PFSK-1 (cell line): ENCODE results near the gene DNM1L. TPM values are rescaled to one million over a fixed set of nuclear protein-coding genes. Genes with fewer than 3 reads are reported as not detected.
A peak's percentile ranks its signal among the peaks of the same experiment; 100 is the strongest.

Experiments used
- FOXP2 ChIP-seq: optimal IDR thresholded peaks from 2 replicates; pipeline ENCODE3; 2011; ENCODE audit warnings: borderline replicate concordance, control low read depth, inconsistent platforms; ENCODE audit not compliant: insufficient read depth; ENCODE audit errors: extremely low read length, extremely low read depth
- POLR2AphosphoS5 ChIP-seq: IDR thresholded peaks from 2 replicates; pipeline ENCODE4 v1.6.1; 2012; ENCODE audit warnings: low read depth, mild to moderate bottlenecking, control low read depth, low read length, moderate library complexity
- REST ChIP-seq, 2 experiments: IDR thresholded peaks; 2 replicates each; pipeline versions ENCODE4 v1.6.1 to v1.8.0; 2011 to 2012; ENCODE audit warnings: low read depth in 2 of 2, low read length in 2 of 2, control low read depth in 1 of 2, inconsistent platforms in 1 of 2, mild to moderate bottlenecking in 1 of 2, moderate library complexity in 1 of 2; ENCODE audit not compliant: insufficient read depth in 1 of 2
- SIN3A ChIP-seq: IDR thresholded peaks from 2 replicates; pipeline ENCODE4 v1.6.1; 2012; ENCODE audit warnings: mild to moderate bottlenecking, low read length, moderate library complexity, borderline replicate concordance; ENCODE audit not compliant: insufficient read depth
- TAF1 ChIP-seq: IDR thresholded peaks from 2 replicates; pipeline ENCODE4 v1.6.1; 2012; ENCODE audit warnings: low read length, control low read depth, borderline replicate concordance; ENCODE audit not compliant: insufficient read depth
- polyA plus RNA-seq: library from polyadenylated mRNA; unstranded; fragments of >200 nt; gene quantifications from one replicate; pipeline ENCODE4 v1.2.1, GENCODE V29; 2012; ENCODE audit warnings: low read depth, missing spikeins; ENCODE audit not compliant: insufficient read length

Gene DNM1L
- 34.6 TPM for polyA plus RNA-seq

GRCh38 chr12:32679091-32679919 lies at the start of gene DNM1L:
TSS of gene DNM1L (plus strand) at chr12:32679301. CDS start at chr12:32679364, 63 bp downstream.
- TF ChIP-seq TAF1 (peak; percentile 80; the same call in 1 of the 2 replicates), POLR2AphosphoS5 (peak; percentile 86), FOXP2 (peak; percentile 56), SIN3A (0 out of 2 replicates have a peak, but pooled peaks have one; percentile 28), REST (IDR thresholded peaks at IDR 0.05; ENCODE audit: insufficient read depth in 1 of 2, low read depth in 2 of 2, low read length in 2 of 2) (no peak)

GRCh38 chr12:32641287-32641901 lies 37.7 kb upstream of the DNM1L start:
- TF ChIP-seq REST (IDR thresholded peaks at IDR 0.05; ENCODE audit: insufficient read depth in 1 of 2, low read depth in 2 of 2, low read length in 2 of 2): no peak
- no peak for TF ChIP-seq POLR2AphosphoS5
- no peak for TF ChIP-seq FOXP2
- no peak for TF ChIP-seq TAF1
- no peak for TF ChIP-seq SIN3A

- TF ChIP-seq POLR2AphosphoS5: no peak
- TF ChIP-seq FOXP2: no peak
- no peak for TF ChIP-seq SIN3A
- no peak for TF ChIP-seq REST (IDR thresholded peaks at IDR 0.05; ENCODE audit: insufficient read depth in 1 of 2, low read depth in 2 of 2, low read length in 2 of 2)
- no peak for TF ChIP-seq TAF1
Observed at GRCh38 chr12:32644431-32644830, 34.7 kb upstream of the DNM1L start.

- TF ChIP-seq REST (IDR thresholded peaks at IDR 0.05; ENCODE audit: insufficient read depth in 1 of 2, low read depth in 2 of 2, low read length in 2 of 2) (no peak), SIN3A (no peak), POLR2AphosphoS5 (no peak), FOXP2 (no peak), TAF1 (no peak)
Observed at GRCh38 chr12:32647275-32647674, 31.8 kb upstream of the DNM1L start.
